ENCODE measurements around the gene RNF144B. TPM values are rescaled to one million over a fixed set of nuclear protein-coding genes. Genes with fewer than 3 reads are reported as not detected.

The RNF144B gene
- total and polyA plus RNA-seq, 2 donors (not counting 1 experiment from before 2014, with no cell fraction given), result 0.61 to 0.83 TPM

DNA sequence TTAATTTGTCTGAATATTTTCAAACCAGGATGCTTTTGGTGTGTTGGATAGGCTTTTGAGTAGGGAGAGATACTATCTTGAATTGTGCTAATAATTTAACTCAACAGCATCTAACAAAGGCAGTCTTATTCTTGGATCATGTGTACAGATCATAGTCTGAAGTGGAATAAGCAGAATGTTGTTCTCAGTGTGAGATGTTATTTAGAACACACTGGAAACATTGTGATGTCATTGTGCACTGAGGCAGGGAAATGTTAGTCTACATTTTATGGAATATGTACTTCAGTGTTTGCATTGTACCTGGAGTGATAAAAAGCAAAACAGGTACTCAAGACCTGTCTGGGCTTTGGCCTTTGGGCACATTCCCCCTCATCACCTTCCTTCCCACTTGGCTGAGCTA, 35.0 kb downstream of the RNF144B start:
- no peak overlapping the region for H3K9ac ChIP-seq (ENCODE audit: insufficient read depth, low read length)
- no peaks in the 10 kb centered on the region for H3K27me3 ChIP-seq (ENCODE audit: control insufficient read depth, insufficient read depth, low read length)
- no peaks in the 10 kb centered on the region for H3K36me3 ChIP-seq (ENCODE audit: control insufficient read depth, insufficient read depth, low read length)
- H4K20me1 ChIP-seq (ENCODE audit: control insufficient read depth, extremely low read depth, insufficient read depth, low read length), result no peaks in the 10 kb centered on the region
- no peak overlapping the region for H3K4me3 ChIP-seq (replicated peaks in 1 of 4; ENCODE audit: control extremely low read depth in 1 of 4, insufficient read depth in 1 of 4, low read depth in 3 of 4, low read length in 4 of 4)
- H3K4me1 ChIP-seq (ENCODE audit: control insufficient read depth, extremely low read depth, insufficient read depth, low read length), result no peaks in the 10 kb centered on the region
- DNase-seq (ENCODE audit: low read depth in 2 of 2), result no peak
- H3K79me2 ChIP-seq (ENCODE audit: control insufficient read depth, insufficient read depth, low read length), result no peaks in the 10 kb centered on the region
- H3K27ac ChIP-seq (ENCODE audit: insufficient read depth, low read length), result no peak overlapping the region
- H3K9me3 ChIP-seq (ENCODE audit: control insufficient read depth, insufficient read depth, low read depth, low read length), result no peaks in the 10 kb centered on the region
- H3K4me2 ChIP-seq (ENCODE audit: extremely low read depth, insufficient read depth, low read length), result no peak overlapping the region
- TF ChIP-seq, protein P1, sequence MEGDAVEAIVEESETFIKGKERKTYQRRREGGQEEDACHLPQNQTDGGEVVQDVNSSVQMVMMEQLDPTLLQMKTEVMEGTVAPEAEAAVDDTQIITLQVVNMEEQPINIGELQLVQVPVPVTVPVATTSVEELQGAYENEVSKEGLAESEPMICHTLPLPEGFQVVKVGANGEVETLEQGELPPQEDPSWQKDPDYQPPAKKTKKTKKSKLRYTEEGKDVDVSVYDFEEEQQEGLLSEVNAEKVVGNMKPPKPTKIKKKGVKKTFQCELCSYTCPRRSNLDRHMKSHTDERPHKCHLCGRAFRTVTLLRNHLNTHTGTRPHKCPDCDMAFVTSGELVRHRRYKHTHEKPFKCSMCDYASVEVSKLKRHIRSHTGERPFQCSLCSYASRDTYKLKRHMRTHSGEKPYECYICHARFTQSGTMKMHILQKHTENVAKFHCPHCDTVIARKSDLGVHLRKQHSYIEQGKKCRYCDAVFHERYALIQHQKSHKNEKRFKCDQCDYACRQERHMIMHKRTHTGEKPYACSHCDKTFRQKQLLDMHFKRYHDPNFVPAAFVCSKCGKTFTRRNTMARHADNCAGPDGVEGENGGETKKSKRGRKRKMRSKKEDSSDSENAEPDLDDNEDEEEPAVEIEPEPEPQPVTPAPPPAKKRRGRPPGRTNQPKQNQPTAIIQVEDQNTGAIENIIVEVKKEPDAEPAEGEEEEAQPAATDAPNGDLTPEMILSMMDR (conservative IDR thresholded peaks at IDR 0.05 in 1 of 2, IDR thresholded peaks at IDR 0.05 in 1 of 2; ENCODE audit: low read depth in 1 of 2, low read length in 2 of 2), result no peak
- TF ChIP-seq EZH2 (IDR thresholded peaks at IDR 0.05; ENCODE audit: low read length, missing control alignments), result no peak
- no peak overlapping the region for H2AFZ ChIP-seq (ENCODE audit: low read length)

DNA sequence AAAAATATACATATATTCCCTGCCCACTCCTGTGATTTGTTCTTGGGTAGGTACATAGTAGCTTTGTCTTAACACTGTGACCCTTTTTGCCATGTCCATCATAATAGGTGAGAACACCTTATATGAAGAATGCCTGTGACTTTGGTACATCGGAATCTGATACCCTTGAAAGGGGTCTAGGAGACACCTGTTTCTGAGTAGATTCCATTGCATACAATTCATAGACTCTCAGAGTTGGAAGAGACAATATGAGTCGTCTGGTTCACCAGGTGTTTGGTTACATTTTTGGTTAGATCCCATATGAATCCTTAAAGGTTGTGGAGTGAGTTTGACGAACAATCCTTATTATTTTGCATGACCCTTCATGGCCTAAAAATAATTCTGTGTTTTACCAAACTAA, 36.3 kb downstream of the RNF144B start:
- Histone ChIP-seq H4K20me1 (ENCODE audit: control insufficient read depth, extremely low read depth, insufficient read depth, low read length) (no peaks in the 10 kb centered on the region), H3K27me3 (ENCODE audit: control insufficient read depth, insufficient read depth, low read length) (no peaks in the 10 kb centered on the region), H3K79me2 (ENCODE audit: control insufficient read depth, insufficient read depth, low read length) (no peaks in the 10 kb centered on the region), H3K27ac (ENCODE audit: insufficient read depth, low read length) (no peak overlapping the region), H3K4me2 (ENCODE audit: extremely low read depth, insufficient read depth, low read length) (no peak overlapping the region), H3K9ac (ENCODE audit: insufficient read depth, low read length) (no peak overlapping the region), H3K36me3 (ENCODE audit: control insufficient read depth, insufficient read depth, low read length) (no peaks in the 10 kb centered on the region), H3K4me1 (ENCODE audit: control insufficient read depth, extremely low read depth, insufficient read depth, low read length) (no peaks in the 10 kb centered on the region), H3K9me3 (ENCODE audit: control insufficient read depth, insufficient read depth, low read depth, low read length) (no peaks in the 10 kb centered on the region), H2AFZ (ENCODE audit: low read length) (no peak overlapping the region), H3K4me3 (replicated peaks in 1 of 4; ENCODE audit: control extremely low read depth in 1 of 4, insufficient read depth in 1 of 4, low read depth in 3 of 4, low read length in 4 of 4) (no peak overlapping the region)
- no peak for TF ChIP-seq EZH2 (IDR thresholded peaks at IDR 0.05; ENCODE audit: low read length, missing control alignments)
- TF ChIP-seq, protein P1 (conservative IDR thresholded peaks at IDR 0.05 in 1 of 2, IDR thresholded peaks at IDR 0.05 in 1 of 2; ENCODE audit: low read depth in 1 of 2, low read length in 2 of 2), result no peak
- DNase-seq (ENCODE audit: low read depth in 2 of 2), result no peak

DNA sequence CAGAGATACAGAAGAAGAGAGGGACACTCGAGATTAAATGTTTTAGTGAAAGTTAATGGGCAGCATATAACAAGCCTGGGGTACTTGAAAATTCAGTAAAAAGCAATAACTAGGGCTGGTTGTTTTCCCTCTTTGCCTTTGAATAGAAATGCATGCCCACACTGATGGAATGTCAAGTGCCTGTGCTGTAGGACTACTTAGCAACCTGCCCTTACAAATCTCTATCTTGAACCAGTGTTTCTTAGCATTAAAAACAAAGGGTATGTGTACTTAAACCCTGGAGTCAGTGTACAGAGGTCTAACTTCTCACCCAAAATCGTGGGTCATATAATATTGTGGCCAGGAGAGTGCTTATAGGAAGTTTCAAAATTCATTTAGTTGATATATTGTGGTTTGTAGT, 37.1 kb downstream of the RNF144B start:
- no peaks in the 10 kb centered on the region for H3K36me3 ChIP-seq (ENCODE audit: control insufficient read depth, insufficient read depth, low read length)

More for the DNA sequence above, 37.1 kb downstream of the RNF144B start:
- Histone ChIP-seq H3K4me3 (replicated peaks in 1 of 4; ENCODE audit: control extremely low read depth in 1 of 4, insufficient read depth in 1 of 4, low read depth in 3 of 4, low read length in 4 of 4) (no peak overlapping the region), H3K79me2 (ENCODE audit: control insufficient read depth, insufficient read depth, low read length) (no peaks in the 10 kb centered on the region), H3K27ac (ENCODE audit: insufficient read depth, low read length) (no peak overlapping the region), H4K20me1 (ENCODE audit: control insufficient read depth, extremely low read depth, insufficient read depth, low read length) (no peaks in the 10 kb centered on the region), H3K27me3 (ENCODE audit: control insufficient read depth, insufficient read depth, low read length) (no peaks in the 10 kb centered on the region), H3K4me1 (ENCODE audit: control insufficient read depth, extremely low read depth, insufficient read depth, low read length) (no peaks in the 10 kb centered on the region), H2AFZ (ENCODE audit: low read length) (no peak overlapping the region), H3K9me3 (ENCODE audit: control insufficient read depth, insufficient read depth, low read depth, low read length) (no peaks in the 10 kb centered on the region), H3K4me2 (ENCODE audit: extremely low read depth, insufficient read depth, low read length) (no peak overlapping the region), H3K9ac (ENCODE audit: insufficient read depth, low read length) (no peak overlapping the region)
- TF ChIP-seq, protein P1 (conservative IDR thresholded peaks at IDR 0.05 in 1 of 2, IDR thresholded peaks at IDR 0.05 in 1 of 2; ENCODE audit: low read depth in 1 of 2, low read length in 2 of 2), result no peak
- TF ChIP-seq EZH2 (IDR thresholded peaks at IDR 0.05; ENCODE audit: low read length, missing control alignments), result no peak
- no peak for DNase-seq (ENCODE audit: low read depth in 2 of 2)

Measured in fibroblast of lung (primary cell).